ENCODE results near the gene DARS2. TPM values are rescaled to one million over a fixed set of nuclear protein-coding genes. Genes with fewer than 3 reads are reported as not detected.
A peak's percentile ranks its signal among the peaks of the same experiment; 100 is the strongest.

The DARS2 gene
- total RNA-seq, 1 donor from 2014 or later, result 17.4 TPM

DNA sequence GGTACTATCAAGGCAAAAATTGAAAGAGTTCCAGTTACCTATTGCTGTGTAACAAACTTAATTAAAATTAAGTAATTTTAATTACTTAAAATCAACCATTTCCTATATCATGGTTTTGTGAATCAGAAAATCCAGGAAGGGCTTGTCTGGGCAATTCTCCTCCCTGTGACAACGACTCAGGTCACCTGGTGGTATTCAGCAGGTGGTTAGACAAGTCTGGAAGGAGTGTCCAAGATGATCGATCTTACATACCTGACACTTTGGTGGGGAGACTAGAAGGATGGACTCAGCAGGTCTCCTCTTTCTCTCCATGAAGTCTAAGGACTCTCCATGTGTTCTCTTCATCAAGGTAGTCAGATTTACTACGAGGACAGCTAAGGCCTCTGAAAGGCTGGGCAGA, 69.7 kb downstream of the DARS2 start:
- Mint-ChIP-seq H3K27me3 (ENCODE audit: low read depth, unreplicated experiment) (no peaks in the 10 kb centered on the region), H3K27ac (ENCODE audit: unreplicated experiment) (no peak overlapping the region), H3K4me1 (ENCODE audit: low read depth, unreplicated experiment) (no peaks in the 10 kb centered on the region), H3K9me3 (ENCODE audit: unreplicated experiment) (no peaks in the 10 kb centered on the region), H3K36me3 (ENCODE audit: low read depth, unreplicated experiment) (peaks cover 4% of the 10 kb centered on the region), H3K4me3 (ENCODE audit: unreplicated experiment) (no peak overlapping the region)
- Histone ChIP-seq H3K36me3 (ENCODE audit: insufficient read depth, low read length) (no peaks in the 10 kb centered on the region), H2AFZ (ENCODE audit: low read depth, low read length) (no peak overlapping the region), H3K9ac (ENCODE audit: low read length) (no peak overlapping the region), H3K27ac (ENCODE audit: low read depth, low read length) (no peak overlapping the region), H3K27me3 (ENCODE audit: insufficient read depth, low read length) (no peaks in the 10 kb centered on the region), H4K20me1 (ENCODE audit: insufficient read depth, low read length) (peaks cover 2% of the 10 kb centered on the region), H3K4me1 (ENCODE audit: insufficient read depth, low read length) (no peaks in the 10 kb centered on the region), H3K9me3 (ENCODE audit: insufficient read depth, low read depth, low read length) (no peaks in the 10 kb centered on the region), H3K4me3 (ENCODE audit: insufficient read depth, low read depth, low read length) (no peak overlapping the region), H3K79me2 (ENCODE audit: insufficient read depth, low read length) (peaks cover 6% of the 10 kb centered on the region), H3K4me2 (ENCODE audit: low read length) (no peak overlapping the region)
- no peak for TF ChIP-seq EZH2 (IDR thresholded peaks at IDR 0.05; ENCODE audit: insufficient read depth, low read length)
- TF ChIP-seq, protein P1, sequence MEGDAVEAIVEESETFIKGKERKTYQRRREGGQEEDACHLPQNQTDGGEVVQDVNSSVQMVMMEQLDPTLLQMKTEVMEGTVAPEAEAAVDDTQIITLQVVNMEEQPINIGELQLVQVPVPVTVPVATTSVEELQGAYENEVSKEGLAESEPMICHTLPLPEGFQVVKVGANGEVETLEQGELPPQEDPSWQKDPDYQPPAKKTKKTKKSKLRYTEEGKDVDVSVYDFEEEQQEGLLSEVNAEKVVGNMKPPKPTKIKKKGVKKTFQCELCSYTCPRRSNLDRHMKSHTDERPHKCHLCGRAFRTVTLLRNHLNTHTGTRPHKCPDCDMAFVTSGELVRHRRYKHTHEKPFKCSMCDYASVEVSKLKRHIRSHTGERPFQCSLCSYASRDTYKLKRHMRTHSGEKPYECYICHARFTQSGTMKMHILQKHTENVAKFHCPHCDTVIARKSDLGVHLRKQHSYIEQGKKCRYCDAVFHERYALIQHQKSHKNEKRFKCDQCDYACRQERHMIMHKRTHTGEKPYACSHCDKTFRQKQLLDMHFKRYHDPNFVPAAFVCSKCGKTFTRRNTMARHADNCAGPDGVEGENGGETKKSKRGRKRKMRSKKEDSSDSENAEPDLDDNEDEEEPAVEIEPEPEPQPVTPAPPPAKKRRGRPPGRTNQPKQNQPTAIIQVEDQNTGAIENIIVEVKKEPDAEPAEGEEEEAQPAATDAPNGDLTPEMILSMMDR (IDR thresholded peaks at IDR 0.05; ENCODE audit: insufficient read depth, low read depth, low read length), result no peak
- DNase-seq (ENCODE audit: low read depth) (no peak), FAIRE-seq (no peak)

- Histone ChIP-seq H3K4me3 (ENCODE audit: insufficient read depth, low read depth, low read length) (no peak overlapping the region), H3K4me1 (ENCODE audit: insufficient read depth, low read length) (no peaks in the 10 kb centered on the region), H3K9me3 (ENCODE audit: insufficient read depth, low read depth, low read length) (no peaks in the 10 kb centered on the region), H3K27me3 (ENCODE audit: insufficient read depth, low read length) (no peaks in the 10 kb centered on the region), H3K9ac (ENCODE audit: low read length) (no peak overlapping the region), H4K20me1 (ENCODE audit: insufficient read depth, low read length) (no peaks in the 10 kb centered on the region), H3K4me2 (ENCODE audit: low read length) (no peak overlapping the region), H3K36me3 (ENCODE audit: insufficient read depth, low read length) (no peaks in the 10 kb centered on the region), H3K27ac (ENCODE audit: low read depth, low read length) (no peak overlapping the region), H2AFZ (ENCODE audit: low read depth, low read length) (no peak overlapping the region), H3K79me2 (ENCODE audit: insufficient read depth, low read length) (no peaks in the 10 kb centered on the region)
- Mint-ChIP-seq H3K4me3 (ENCODE audit: unreplicated experiment) (no peak overlapping the region), H3K27ac (ENCODE audit: unreplicated experiment) (no peak overlapping the region), H3K27me3 (ENCODE audit: low read depth, unreplicated experiment) (no peaks in the 10 kb centered on the region), H3K36me3 (ENCODE audit: low read depth, unreplicated experiment) (no peaks in the 10 kb centered on the region), H3K4me1 (ENCODE audit: low read depth, unreplicated experiment) (no peaks in the 10 kb centered on the region), H3K9me3 (ENCODE audit: unreplicated experiment) (no peaks in the 10 kb centered on the region)
- FAIRE-seq (peak; percentile 17), DNase-seq (ENCODE audit: low read depth) (no peak)
- TF ChIP-seq, protein P1 (IDR thresholded peaks at IDR 0.05; ENCODE audit: insufficient read depth, low read depth, low read length), result no peak
- no peak for TF ChIP-seq EZH2 (IDR thresholded peaks at IDR 0.05; ENCODE audit: insufficient read depth, low read length)
Measured at GRCh38 chr1:173900427-173900826, 76.0 kb downstream of the DARS2 start.

- FAIRE-seq (no peak), DNase-seq (ENCODE audit: low read depth) (no peak)
- H2AFZ ChIP-seq (ENCODE audit: low read depth, low read length), result no peak overlapping the region
- no peaks in the 10 kb centered on the region for H3K4me1 Mint-ChIP-seq (ENCODE audit: low read depth, unreplicated experiment)
- no peak overlapping the region for H3K4me3 Mint-ChIP-seq (ENCODE audit: unreplicated experiment)
- H3K27me3 ChIP-seq (ENCODE audit: insufficient read depth, low read length), result no peaks in the 10 kb centered on the region
- TF ChIP-seq, protein P1 (IDR thresholded peaks at IDR 0.05; ENCODE audit: insufficient read depth, low read depth, low read length), result no peak
- TF ChIP-seq EZH2 (IDR thresholded peaks at IDR 0.05; ENCODE audit: insufficient read depth, low read length), result no peak
- H3K9me3 ChIP-seq (ENCODE audit: insufficient read depth, low read depth, low read length), result no peaks in the 10 kb centered on the region
- H3K27ac ChIP-seq (ENCODE audit: low read depth, low read length), result no peak overlapping the region
- H3K4me2 ChIP-seq (ENCODE audit: low read length), result no peak overlapping the region
- no peaks in the 10 kb centered on the region for H3K27me3 Mint-ChIP-seq (ENCODE audit: low read depth, unreplicated experiment)
- H3K4me3 ChIP-seq (ENCODE audit: insufficient read depth, low read depth, low read length), result no peak overlapping the region
- H4K20me1 ChIP-seq (ENCODE audit: insufficient read depth, low read length), result no peaks in the 10 kb centered on the region
- H3K9ac ChIP-seq (ENCODE audit: low read length), result no peak overlapping the region
- no peaks in the 10 kb centered on the region for H3K79me2 ChIP-seq (ENCODE audit: insufficient read depth, low read length)
- no peaks in the 10 kb centered on the region for H3K36me3 Mint-ChIP-seq (ENCODE audit: low read depth, unreplicated experiment)
- no peaks in the 10 kb centered on the region for H3K36me3 ChIP-seq (ENCODE audit: insufficient read depth, low read length)
- H3K27ac Mint-ChIP-seq (ENCODE audit: unreplicated experiment), result no peak overlapping the region
- no peaks in the 10 kb centered on the region for H3K4me1 ChIP-seq (ENCODE audit: insufficient read depth, low read length)
- no peaks in the 10 kb centered on the region for H3K9me3 Mint-ChIP-seq (ENCODE audit: unreplicated experiment)
Measured at GRCh38 chr1:173900992-173901391, 76.5 kb downstream of the DARS2 start.
